Mesothelial cell of epicardium (in vitro differentiated cells): ENCODE results near the gene ZNF592. TPM values are rescaled to one million over a fixed set of nuclear protein-coding genes. Genes with fewer than 3 reads are reported as not detected.

Experiments
- DNase-seq, 2 experiments: peaks; one replicate each; pipeline ENCODE4 v3.0.0; 2021; ENCODE audit warnings: low spot score in 2 of 2; ENCODE audit not compliant: unreplicated experiment in 2 of 2
- H3K27ac Mint-ChIP-seq: 2 replicates; pipeline ENCODE4 v1.8.0; 2021; ENCODE audit warnings: mixed read lengths
- H3K27me3 Mint-ChIP-seq: 2 replicates; pipeline ENCODE4 v1.8.0; 2021; ENCODE audit warnings: low read depth, mixed read lengths
- H3K36me3 Mint-ChIP-seq: 2 replicates; pipeline ENCODE4 v1.8.0; 2021; ENCODE audit warnings: mixed read lengths
- H3K4me1 Mint-ChIP-seq: 2 replicates; pipeline ENCODE4 v1.8.0; 2021; ENCODE audit warnings: mixed read lengths
- H3K4me3 Mint-ChIP-seq: 2 replicates; pipeline ENCODE4 v1.8.0; 2021; ENCODE audit warnings: mild to moderate bottlenecking, moderate library complexity, mixed read lengths
- H3K9me3 Mint-ChIP-seq: 2 replicates; pipeline ENCODE4 v1.8.0; 2021; ENCODE audit warnings: mixed read lengths
- total RNA-seq: library from RNA; stranded (reverse); gene quantifications from 3 replicates; pipeline ENCODE4 v1.2.1, GENCODE V29; 2021
- TF ChIP-seq, protein P1 (sequence below): fragments of 200-600 bp; sonication (generic); IDR thresholded peaks from one replicate; pipeline ENCODE4 v1.5.0; 2021; ENCODE audit warnings: antibody characterized with exemption; ENCODE audit not compliant: unreplicated experiment

Gene ZNF592
- total RNA-seq, 1 donor from 2014 or later, result 32.8 TPM

DNA sequence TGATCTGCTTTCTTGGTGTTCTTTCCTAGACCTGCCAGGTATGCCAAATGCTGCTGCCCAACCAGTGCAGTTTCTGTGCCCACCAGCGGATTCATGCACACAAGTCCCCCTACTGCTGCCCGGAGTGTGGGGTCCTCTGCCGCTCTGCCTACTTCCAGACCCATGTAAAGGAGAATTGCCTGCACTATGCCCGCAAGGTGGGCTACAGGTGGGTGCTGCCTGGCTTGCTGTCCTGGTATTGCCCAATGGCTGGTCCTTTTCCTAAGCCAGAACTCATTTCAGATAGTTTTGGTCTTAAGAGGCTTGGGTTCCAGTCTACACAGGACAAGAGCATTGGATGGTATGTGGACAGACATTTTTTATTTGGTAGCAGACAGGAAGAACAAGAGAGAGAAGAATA lies 42.3 kb downstream of the ZNF592 start:
- no peaks in the 10 kb centered on the region for H3K27me3 Mint-ChIP-seq
- H3K27ac Mint-ChIP-seq, result no peak overlapping the region
- no peak overlapping the region for H3K4me3 Mint-ChIP-seq
- peaks cover 31% of the 10 kb centered on the region for H3K36me3 Mint-ChIP-seq
- no peaks in the 10 kb centered on the region for H3K9me3 Mint-ChIP-seq
- TF ChIP-seq, protein P1, sequence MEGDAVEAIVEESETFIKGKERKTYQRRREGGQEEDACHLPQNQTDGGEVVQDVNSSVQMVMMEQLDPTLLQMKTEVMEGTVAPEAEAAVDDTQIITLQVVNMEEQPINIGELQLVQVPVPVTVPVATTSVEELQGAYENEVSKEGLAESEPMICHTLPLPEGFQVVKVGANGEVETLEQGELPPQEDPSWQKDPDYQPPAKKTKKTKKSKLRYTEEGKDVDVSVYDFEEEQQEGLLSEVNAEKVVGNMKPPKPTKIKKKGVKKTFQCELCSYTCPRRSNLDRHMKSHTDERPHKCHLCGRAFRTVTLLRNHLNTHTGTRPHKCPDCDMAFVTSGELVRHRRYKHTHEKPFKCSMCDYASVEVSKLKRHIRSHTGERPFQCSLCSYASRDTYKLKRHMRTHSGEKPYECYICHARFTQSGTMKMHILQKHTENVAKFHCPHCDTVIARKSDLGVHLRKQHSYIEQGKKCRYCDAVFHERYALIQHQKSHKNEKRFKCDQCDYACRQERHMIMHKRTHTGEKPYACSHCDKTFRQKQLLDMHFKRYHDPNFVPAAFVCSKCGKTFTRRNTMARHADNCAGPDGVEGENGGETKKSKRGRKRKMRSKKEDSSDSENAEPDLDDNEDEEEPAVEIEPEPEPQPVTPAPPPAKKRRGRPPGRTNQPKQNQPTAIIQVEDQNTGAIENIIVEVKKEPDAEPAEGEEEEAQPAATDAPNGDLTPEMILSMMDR, result no peak
- no peak for DNase-seq
- H3K4me1 Mint-ChIP-seq, result peaks cover 8% of the 10 kb centered on the region

DNA sequence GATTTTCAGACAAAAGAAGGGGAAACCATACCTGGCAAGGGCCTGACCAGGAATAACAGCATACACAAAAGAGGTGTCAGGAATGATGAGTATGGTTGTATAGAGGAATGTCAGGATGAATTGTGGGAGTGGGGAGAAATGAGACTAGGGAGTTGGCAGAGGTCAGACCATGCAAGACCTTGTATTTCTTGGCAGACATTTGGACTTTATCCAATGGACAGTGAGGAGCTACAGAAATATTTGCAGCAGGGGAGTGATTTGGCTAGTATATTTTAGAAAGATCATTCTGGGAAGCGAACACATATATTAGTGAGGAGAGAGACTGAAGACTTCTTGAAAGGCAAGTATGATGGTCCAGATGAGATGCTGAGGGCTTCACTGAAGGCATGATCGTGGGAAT lies 43.4 kb downstream of the ZNF592 start:
- Mint-ChIP-seq H3K4me3 (no peak overlapping the region), H3K4me1 (peaks cover 8% of the 10 kb centered on the region)

DNA sequence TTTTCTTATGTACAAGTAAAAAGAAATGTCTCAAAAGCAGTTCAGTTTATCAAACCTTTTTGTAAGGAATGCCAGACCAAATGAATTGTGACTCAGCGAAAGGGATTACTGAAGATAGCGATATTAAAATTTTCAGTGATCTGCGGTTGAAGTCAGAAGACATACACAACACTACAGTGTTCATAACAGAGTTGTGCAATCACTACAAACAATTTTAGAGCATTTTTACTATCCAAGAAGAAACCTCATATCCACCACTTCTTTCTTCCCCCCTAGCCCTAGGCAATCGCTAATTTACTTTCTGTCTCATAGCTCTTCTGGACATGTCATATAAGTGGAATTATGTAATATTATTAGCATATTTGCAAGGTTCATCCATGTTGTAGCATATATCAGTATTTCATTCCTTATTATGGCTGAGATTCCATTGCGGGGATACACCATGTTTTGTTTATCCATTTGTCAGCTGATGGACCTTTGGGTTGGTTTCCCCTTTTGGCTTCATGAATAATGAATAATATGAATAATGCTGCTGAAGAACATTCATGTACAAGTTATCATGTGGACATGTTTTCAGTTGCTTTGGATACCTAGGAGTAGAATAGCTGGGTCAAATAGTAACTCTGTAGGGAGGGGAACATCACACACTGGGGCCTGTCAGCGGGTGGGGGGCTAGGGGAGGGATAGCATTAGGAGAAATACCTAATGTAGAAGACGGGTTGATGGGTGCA lies 45.2 kb downstream of the ZNF592 start:
- H3K4me1 Mint-ChIP-seq, result peaks cover 8% of the 10 kb centered on the region
- DNase-seq, result no peak
- no peaks in the 10 kb centered on the region for H3K27me3 Mint-ChIP-seq
- H3K9me3 Mint-ChIP-seq, result no peaks in the 10 kb centered on the region
- H3K27ac Mint-ChIP-seq, result peak overlapping the region; percentile 51
- peaks cover 36% of the 10 kb centered on the region for H3K36me3 Mint-ChIP-seq
- TF ChIP-seq, protein P1, result no peak
- H3K4me3 Mint-ChIP-seq, result no peak overlapping the region

More for the DNA sequence above, 43.4 kb downstream of the ZNF592 start:
- H3K36me3 Mint-ChIP-seq, result peaks cover 31% of the 10 kb centered on the region
- H3K9me3 Mint-ChIP-seq, result no peaks in the 10 kb centered on the region
- no peaks in the 10 kb centered on the region for H3K27me3 Mint-ChIP-seq
- TF ChIP-seq, protein P1, result no peak
- DNase-seq, result no peak
- H3K27ac Mint-ChIP-seq, result no peak overlapping the region

DNA sequence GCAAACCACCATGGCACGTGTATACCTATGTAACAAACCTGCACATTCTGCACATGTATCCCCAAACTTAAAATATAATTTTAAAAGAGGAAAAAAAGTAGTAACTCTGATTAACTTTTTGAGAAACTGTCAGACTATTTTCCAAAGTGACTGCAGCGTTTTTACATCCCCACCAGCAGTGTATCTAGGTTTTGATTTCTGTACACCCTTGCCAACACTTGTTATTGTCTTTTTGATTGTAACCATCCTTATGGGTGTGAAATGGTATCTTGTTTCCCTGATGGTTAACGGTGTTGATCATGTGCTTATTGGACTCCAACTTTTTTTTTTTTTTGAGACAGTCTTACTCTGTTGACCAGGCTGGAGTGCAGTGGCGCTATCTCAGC lies 45.8 kb downstream of the ZNF592 start:
- H3K36me3 Mint-ChIP-seq, result peaks cover 35% of the 10 kb centered on the region
- peaks cover 8% of the 10 kb centered on the region for H3K4me1 Mint-ChIP-seq
- DNase-seq, result no peak
- no peaks in the 10 kb centered on the region for H3K9me3 Mint-ChIP-seq
- TF ChIP-seq, protein P1, result no peak
- H3K27ac Mint-ChIP-seq, result no peak overlapping the region
- H3K27me3 Mint-ChIP-seq, result no peaks in the 10 kb centered on the region
- H3K4me3 Mint-ChIP-seq, result no peak overlapping the region

DNA sequence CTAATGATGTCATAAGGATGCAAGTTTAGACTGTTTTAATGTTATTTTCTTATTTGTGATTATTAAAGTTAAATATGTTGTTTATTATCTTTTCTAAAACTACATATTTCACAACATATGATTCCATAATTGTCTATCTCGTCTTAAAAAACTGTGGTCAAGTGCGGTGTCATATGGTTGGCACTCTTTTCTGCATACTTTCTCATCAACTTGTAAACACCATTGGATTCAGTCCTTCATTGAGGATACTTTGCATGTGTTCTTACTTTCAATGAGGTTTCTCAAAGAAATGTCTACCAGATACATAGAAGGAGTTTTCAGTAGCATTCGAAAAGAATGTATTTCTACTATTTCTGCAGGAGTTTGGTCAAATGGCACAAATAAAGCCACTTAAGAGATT lies 46.8 kb downstream of the ZNF592 start:
- H3K27ac Mint-ChIP-seq, result no peak overlapping the region
- no peak for DNase-seq
- H3K9me3 Mint-ChIP-seq, result no peaks in the 10 kb centered on the region
- no peak overlapping the region for H3K4me3 Mint-ChIP-seq
- no peaks in the 10 kb centered on the region for H3K27me3 Mint-ChIP-seq
- peaks cover 8% of the 10 kb centered on the region for H3K4me1 Mint-ChIP-seq
- H3K36me3 Mint-ChIP-seq, result peaks cover 38% of the 10 kb centered on the region
- TF ChIP-seq, protein P1, result no peak
